ENCODE results near the gene FLT4. TPM values are rescaled to one million over a fixed set of nuclear protein-coding genes. Genes with fewer than 3 reads are reported as not detected.
A peak's percentile ranks its signal among the peaks of the same experiment; 100 is the strongest.

Gene FLT4
- total RNA-seq, 1 experiment from 2014 or later, result not detected

GRCh38 chr5:180613188-180613813 lies 36.1 kb downstream of the FLT4 start:
- no peaks in the 10 kb centered on the region for H4K20me1 ChIP-seq (ENCODE audit: low read length)
- H3K4me3 ChIP-seq (ENCODE audit: low read length), result no peak overlapping the region
- no peak overlapping the region for H3K9ac ChIP-seq (ENCODE audit: low read length)
- ChIA-PET CTCF (no interaction called here), POLR2A (ENCODE audit: unreplicated experiment) (no interaction called here)
- no peaks in the 10 kb centered on the region for H3K9me3 ChIP-seq (ENCODE audit: low read length)
- no peak overlapping the region for H3K4me2 ChIP-seq (ENCODE audit: low read length)
- DNase-seq (no peak), ATAC-seq (no peak)
- intact Hi-C loops (cut with micrococcal nuclease), result no loop called here
- BruUV-seq (replicated peaks), result no TSS peak
- no peak overlapping the region for H2AFZ ChIP-seq (ENCODE audit: low read length)
- no peaks in the 10 kb centered on the region for H3K4me1 ChIP-seq (ENCODE audit: insufficient read depth, low read length)
- no peaks in the 10 kb centered on the region for H3K9me2 ChIP-seq (replicated peaks; ENCODE audit: low read length)
- no peaks in the 10 kb centered on the region for H3K36me3 ChIP-seq (ENCODE audit: low read depth, low read length)
- no peaks in the 10 kb centered on the region for H3F3A ChIP-seq (ENCODE audit: low read length, unreplicated experiment)
- TF ChIP-seq CTCF (conservative IDR thresholded peaks at IDR 0.05; ENCODE audit: low read depth, low read length), result no peak
- TF ChIP-seq EZH2phosphoT487 (IDR thresholded peaks at IDR 0.05; ENCODE audit: borderline replicate concordance, low read length), result no peak
- TF ChIP-seq EZH2 (IDR thresholded peaks at IDR 0.05; ENCODE audit: low read length, unreplicated experiment), result no peak
- H3K79me2 ChIP-seq (ENCODE audit: low read length), result no peaks in the 10 kb centered on the region
- peaks cover 7% of the 10 kb centered on the region for H3K27me3 ChIP-seq (ENCODE audit: low read length)
- H3K27ac ChIP-seq (ENCODE audit: low read length), result no peak overlapping the region

- H3K9me3 ChIP-seq (ENCODE audit: low read length), result no peaks in the 10 kb centered on the region
- no peaks in the 10 kb centered on the region for H3F3A ChIP-seq (ENCODE audit: low read length, unreplicated experiment)
- H3K36me3 ChIP-seq (ENCODE audit: low read depth, low read length), result no peaks in the 10 kb centered on the region
- no peak overlapping the region for H3K4me3 ChIP-seq (ENCODE audit: low read length)
- H3K4me2 ChIP-seq (ENCODE audit: low read length), result no peak overlapping the region
- BruUV-seq (replicated peaks), result no TSS peak
- H3K79me2 ChIP-seq (ENCODE audit: low read length), result no peaks in the 10 kb centered on the region
- H3K27me3 ChIP-seq (ENCODE audit: low read length), result peaks cover 6% of the 10 kb centered on the region
- CTCF ChIA-PET, result no interaction called here
- POLR2A ChIA-PET (ENCODE audit: unreplicated experiment), result no interaction called here
- H3K27ac ChIP-seq (ENCODE audit: low read length), result no peak overlapping the region
- H3K9ac ChIP-seq (ENCODE audit: low read length), result no peak overlapping the region
- DNase-seq, result no peak
- intact Hi-C loops (cut with micrococcal nuclease), result no loop called here
- no peaks in the 10 kb centered on the region for H3K4me1 ChIP-seq (ENCODE audit: insufficient read depth, low read length)
- ATAC-seq, result no peak
- H2AFZ ChIP-seq (ENCODE audit: low read length), result no peak overlapping the region
- H3K9me2 ChIP-seq (replicated peaks; ENCODE audit: low read length), result no peaks in the 10 kb centered on the region
- TF ChIP-seq EZH2 (IDR thresholded peaks at IDR 0.05; ENCODE audit: low read length, unreplicated experiment), result no peak
- TF ChIP-seq EZH2phosphoT487 (IDR thresholded peaks at IDR 0.05; ENCODE audit: borderline replicate concordance, low read length), result no peak
- no peak for TF ChIP-seq CTCF (conservative IDR thresholded peaks at IDR 0.05; ENCODE audit: low read depth, low read length)
- H4K20me1 ChIP-seq (ENCODE audit: low read length), result no peaks in the 10 kb centered on the region
Observed at GRCh38 chr5:180612683-180613082, 36.7 kb downstream of the FLT4 start.

GRCh38 chr5:180611140-180611850 lies 38.1 kb downstream of the FLT4 start:
- H3K9ac ChIP-seq (ENCODE audit: low read length), result no peak overlapping the region
- CTCF ChIA-PET, result no interaction called here
- H3F3A ChIP-seq (ENCODE audit: low read length, unreplicated experiment), result no peaks in the 10 kb centered on the region
- H3K4me3 ChIP-seq (ENCODE audit: low read length), result no peak overlapping the region
- H2AFZ ChIP-seq (ENCODE audit: low read length), result no peak overlapping the region
- no peak overlapping the region for H3K27ac ChIP-seq (ENCODE audit: low read length)
- H3K9me3 ChIP-seq (ENCODE audit: low read length), result no peaks in the 10 kb centered on the region
- H3K27me3 ChIP-seq (ENCODE audit: low read length), result peaks cover 4% of the 10 kb centered on the region; the same call in 1 of the 2 replicates
- intact Hi-C loops (cut with micrococcal nuclease), result no loop called here
- BruUV-seq (replicated peaks), result no TSS peak
- POLR2A ChIA-PET (ENCODE audit: unreplicated experiment), result no interaction called here
- TF ChIP-seq EZH2phosphoT487 (IDR thresholded peaks at IDR 0.05; ENCODE audit: borderline replicate concordance, low read length) (no peak), CTCF (conservative IDR thresholded peaks at IDR 0.05; ENCODE audit: low read depth, low read length) (peak; percentile 21; the same call in 1 of the 2 replicates)
- H4K20me1 ChIP-seq (ENCODE audit: low read length), result no peaks in the 10 kb centered on the region
- H3K4me2 ChIP-seq (ENCODE audit: low read length), result no peak overlapping the region
- no peaks in the 10 kb centered on the region for H3K36me3 ChIP-seq (ENCODE audit: low read depth, low read length)
- no peaks in the 10 kb centered on the region for H3K79me2 ChIP-seq (ENCODE audit: low read length)
- H3K4me1 ChIP-seq (ENCODE audit: insufficient read depth, low read length), result no peaks in the 10 kb centered on the region
- peak; percentile 18 for DNase-seq
- peak; percentile 47; the same call in 1 of the 2 replicates for ATAC-seq
- H3K9me2 ChIP-seq (replicated peaks; ENCODE audit: low read length), result no peaks in the 10 kb centered on the region

All from PC-3 (cell line).